Right ventricle myocardium superior (tissue), 1 donor: ENCODE results near the gene MTMR3. TPM values are rescaled to one million over a fixed set of nuclear protein-coding genes. Genes with fewer than 3 reads are reported as not detected.

ENCODE experiments used
- ATAC-seq: fragments of 200-7000 bp; cut with Tn5 transposase; one replicate; pipeline ENCODE4 v1.9.1; 2020; ENCODE audit warnings: mild to moderate bottlenecking; ENCODE audit not compliant: poor library complexity
- DNase-seq: peaks from one replicate; pipeline ENCODE4 v3.0.0-alpha.2; 2020
- intact Hi-C: fragments of 100-400 bp; cut with DNase I; formaldehyde crosslinking; loops from one replicate; pipeline ENCODE4 v1.11.2; 2022
- total RNA-seq: library from RNA; stranded (reverse); fragmentation: NEBNext Ultra II Directional; extraction: Animal tissue kit (Norgen Biotek cat#: 25700); gene quantifications from one replicate; pipeline ENCODE4 v1.2.1, GENCODE V29; 2021
- donor health status: DM: no; HTN: yes; CAD: no; lungs with severe emphysema.

The MTMR3 gene
- total RNA-seq, 1 donor from 2014 or later, result 29.9 TPM

- DNase-seq (no peak), ATAC-seq (no peak)
- intact Hi-C loops, result loop anchor here (10.0 kb wide), 1 partner anchor 313 kb away; no protein-coding TSS in a partner anchor
Measured at GRCh38 chr22:30007361-30007760, 124.4 kb downstream of the MTMR3 start.

- intact Hi-C loops, result loop anchor here (10.0 kb wide), 1 partner anchor 314 kb away; no protein-coding TSS in a partner anchor
- no peak for ATAC-seq
- DNase-seq, result no peak
Measured at GRCh38 chr22:30008401-30008800, 125.4 kb downstream of the MTMR3 start.

DNA sequence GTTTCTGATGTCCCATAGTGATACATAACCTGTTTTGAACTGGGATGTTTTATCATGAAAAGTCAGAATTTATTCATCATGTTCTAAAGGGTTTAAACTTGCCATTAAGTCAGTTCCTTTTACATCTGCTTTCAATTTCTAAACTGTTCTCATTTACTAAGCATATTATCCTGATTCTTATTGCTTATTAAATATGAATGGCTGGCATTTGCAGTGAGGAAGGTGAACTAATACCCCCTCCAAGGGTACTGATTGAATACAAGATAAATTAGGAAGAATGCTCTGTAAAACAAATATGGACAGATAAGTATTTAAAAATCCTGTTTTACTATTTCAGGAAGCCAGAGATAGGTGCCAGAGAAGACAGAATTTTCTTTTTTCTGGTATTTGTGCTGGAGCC, 126.5 kb downstream of the MTMR3 start:
- ATAC-seq, result no peak
- DNase-seq, result no peak
- intact Hi-C loops, result loop anchor here (10.0 kb wide), 1 partner anchor 315 kb away; no protein-coding TSS in a partner anchor

GRCh38 chr22:30010789-30011405, 127.9 kb downstream of the MTMR3 start:
- intact Hi-C loops, result no loop called here
- ATAC-seq (no peak), DNase-seq (no peak)

DNA sequence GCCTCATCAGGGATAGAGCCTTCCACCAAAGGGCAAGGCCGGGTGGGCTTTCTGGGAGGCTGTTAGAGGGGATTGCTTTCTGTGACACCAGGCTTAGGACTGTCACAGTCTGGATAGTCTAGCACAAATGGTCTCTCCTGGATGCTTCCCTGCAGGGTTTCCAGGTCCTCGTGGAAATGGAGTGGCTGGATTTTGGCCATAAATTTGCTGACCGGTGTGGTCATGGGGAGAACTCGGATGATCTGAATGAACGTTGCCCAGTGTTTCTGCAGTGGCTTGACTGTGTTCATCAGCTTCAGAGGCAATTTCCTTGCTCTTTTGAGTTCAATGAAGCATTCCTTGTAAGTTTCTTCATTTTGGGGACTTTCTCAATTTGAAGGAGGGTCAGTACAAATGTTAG, 130.2 kb downstream of the MTMR3 start:
- intact Hi-C loops, result no loop called here
- ATAC-seq (no peak), DNase-seq (no peak)

- intact Hi-C loops, result no loop called here
Measured at GRCh38 chr22:30014244-30014643, 131.3 kb downstream of the MTMR3 start.

GRCh38 chr22:30015229-30015797, 132.3 kb downstream of the MTMR3 start:
- intact Hi-C loops, result no loop called here
- no peak for ATAC-seq

More at GRCh38 chr22:30014244-30014643, 131.3 kb downstream of the MTMR3 start:
- DNase-seq (no peak), ATAC-seq (no peak)

GRCh38 chr22:30015846-30016245, 132.9 kb downstream of the MTMR3 start:
- no peak for ATAC-seq
- intact Hi-C loops, result no loop called here

More at GRCh38 chr22:30015229-30015797, 132.3 kb downstream of the MTMR3 start:
- no peak for DNase-seq

DNA sequence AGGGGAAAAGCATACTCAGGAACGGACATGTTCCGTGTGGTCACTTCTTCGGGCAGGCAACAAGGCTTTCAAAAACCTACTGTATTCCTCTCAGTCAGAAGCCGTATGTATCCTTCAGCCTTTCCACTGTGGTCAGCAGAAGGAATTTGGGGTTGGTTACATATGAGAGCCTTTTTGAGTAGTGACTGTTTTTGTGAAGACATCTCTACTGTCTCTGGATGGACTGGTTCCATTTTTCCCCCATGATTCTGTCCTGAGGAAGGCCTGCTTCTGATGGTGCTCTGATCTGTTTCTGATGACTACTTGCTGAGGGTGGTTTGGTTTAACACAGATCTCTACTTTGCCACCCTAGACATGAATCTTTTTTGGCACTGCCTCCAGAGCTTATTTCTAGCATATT, 133.6 kb downstream of the MTMR3 start:
- DNase-seq (no peak), ATAC-seq (no peak)
- intact Hi-C loops, result no loop called here

More at GRCh38 chr22:30015846-30016245, 132.9 kb downstream of the MTMR3 start:
- DNase-seq, result no peak

DNA sequence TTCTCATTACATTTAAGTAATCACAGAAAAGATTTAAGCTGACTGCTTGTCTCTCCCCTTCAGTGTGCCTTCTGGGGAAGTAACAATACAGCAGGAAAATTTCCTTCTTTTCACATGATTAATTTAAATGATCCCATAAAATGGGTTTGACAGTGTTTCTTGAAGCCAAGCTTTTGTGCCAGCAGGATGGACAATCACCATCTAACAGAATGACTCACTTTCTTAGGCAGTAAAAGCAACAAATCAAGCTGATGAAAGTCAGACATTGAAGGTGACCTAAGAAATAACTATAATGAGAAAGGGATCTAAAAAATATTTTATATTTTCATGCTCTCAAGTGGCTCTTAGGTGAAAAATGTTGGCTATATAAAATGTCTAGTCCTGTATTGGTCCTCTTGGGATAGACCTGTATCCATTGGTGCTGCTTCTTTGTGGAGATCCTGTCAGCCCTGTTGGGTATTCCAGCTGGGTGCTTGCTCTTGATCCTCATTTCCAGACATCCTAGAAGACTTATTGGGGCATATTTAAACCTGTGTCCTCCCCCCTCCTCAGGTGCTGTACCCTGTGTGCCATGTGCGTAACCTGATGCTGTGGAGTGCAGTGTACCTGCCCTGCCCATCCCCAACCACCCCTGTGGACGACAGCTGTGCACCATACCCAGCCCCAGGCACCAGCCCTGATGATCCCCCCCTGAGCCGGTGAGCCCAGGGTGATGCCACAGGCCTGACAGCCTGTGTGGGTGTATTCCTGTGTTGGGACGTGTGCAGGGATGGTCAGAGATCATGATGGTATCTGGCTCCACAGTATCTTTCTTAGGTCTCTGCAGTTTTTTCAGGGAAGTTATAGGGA, 134.6 kb downstream of the MTMR3 start:
- intact Hi-C loops, result no loop called here
- ATAC-seq, result no peak

DNA sequence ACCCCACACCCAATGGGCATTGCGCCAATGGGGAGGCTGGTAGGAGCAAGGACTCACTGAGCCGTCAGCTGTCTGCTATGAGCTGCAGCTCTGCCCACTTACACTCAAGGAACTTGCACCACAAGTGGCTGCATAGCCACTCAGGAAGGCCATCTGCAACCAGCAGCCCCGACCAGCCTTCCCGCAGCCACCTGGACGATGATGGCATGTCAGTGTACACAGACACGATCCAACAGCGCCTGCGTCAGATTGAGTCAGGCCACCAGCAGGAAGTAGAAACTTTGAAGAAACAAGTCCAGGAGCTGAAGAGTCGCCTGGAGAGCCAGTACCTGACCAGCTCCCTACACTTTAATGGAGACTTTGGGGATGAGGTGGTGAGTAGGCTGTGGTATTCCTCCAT, 137.5 kb downstream of the MTMR3 start:
- no peak for DNase-seq
- ATAC-seq, result no peak
- intact Hi-C loops, result no loop called here

More for the DNA sequence above, 134.6 kb downstream of the MTMR3 start:
- no peak for DNase-seq

DNA sequence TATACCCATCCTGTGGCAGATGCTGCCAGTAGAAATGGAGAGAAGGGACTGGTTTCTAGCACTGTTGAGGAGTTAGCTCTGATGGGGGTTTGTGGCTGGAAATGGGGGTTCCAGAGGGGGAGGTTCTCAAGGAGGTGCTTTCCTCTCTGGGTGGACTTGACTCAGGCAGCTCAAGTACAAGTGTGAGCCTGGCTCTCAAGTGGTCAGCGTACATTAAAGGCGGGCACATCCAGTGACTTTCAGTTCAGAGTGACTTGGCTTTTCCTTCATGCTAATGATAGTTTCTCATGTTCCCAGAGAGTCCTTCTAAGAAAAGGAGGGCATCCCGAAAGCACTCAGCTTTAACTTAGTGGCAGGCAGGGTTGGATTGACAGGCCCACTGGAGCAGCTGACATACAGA, 138.4 kb downstream of the MTMR3 start:
- intact Hi-C loops, result no loop called here
- ATAC-seq, result no peak
- no peak for DNase-seq

GRCh38 chr22:30021881-30022619, 139.1 kb downstream of the MTMR3 start:
- DNase-seq (peak; percentile 57), ATAC-seq (peak; percentile 68)
- intact Hi-C loops, result no loop called here

- intact Hi-C loops, result no loop called here
Measured at GRCh38 chr22:30023099-30023660, 140.2 kb downstream of the MTMR3 start.

GRCh38 chr22:30024231-30024630, 141.3 kb downstream of the MTMR3 start:
- ATAC-seq, result no peak
- DNase-seq, result no peak
- intact Hi-C loops, result no loop called here

More at GRCh38 chr22:30023099-30023660, 140.2 kb downstream of the MTMR3 start:
- ATAC-seq, result no peak
- DNase-seq, result no peak

DNA sequence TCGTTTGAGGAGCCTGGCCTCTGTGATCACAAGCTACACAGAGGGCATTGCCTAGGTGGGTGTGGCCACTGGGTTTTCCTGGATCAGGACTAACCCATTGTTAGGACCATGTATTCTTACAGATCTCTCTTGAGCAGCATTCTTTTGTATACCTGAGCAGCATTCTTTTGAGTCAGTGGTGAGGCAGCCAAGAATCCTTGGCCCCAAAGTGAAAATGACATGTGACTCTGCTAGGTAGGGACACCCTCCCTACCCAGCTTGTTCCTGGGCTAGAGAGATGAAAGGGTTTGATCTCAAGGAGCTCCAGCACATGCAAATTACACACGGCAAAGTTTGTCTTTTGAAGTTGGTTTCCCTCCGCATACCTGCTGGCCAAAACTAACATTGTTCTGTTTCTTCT, 142.2 kb downstream of the MTMR3 start:
- intact Hi-C loops, result no loop called here
- ATAC-seq, result no peak
- no peak for DNase-seq

DNA sequence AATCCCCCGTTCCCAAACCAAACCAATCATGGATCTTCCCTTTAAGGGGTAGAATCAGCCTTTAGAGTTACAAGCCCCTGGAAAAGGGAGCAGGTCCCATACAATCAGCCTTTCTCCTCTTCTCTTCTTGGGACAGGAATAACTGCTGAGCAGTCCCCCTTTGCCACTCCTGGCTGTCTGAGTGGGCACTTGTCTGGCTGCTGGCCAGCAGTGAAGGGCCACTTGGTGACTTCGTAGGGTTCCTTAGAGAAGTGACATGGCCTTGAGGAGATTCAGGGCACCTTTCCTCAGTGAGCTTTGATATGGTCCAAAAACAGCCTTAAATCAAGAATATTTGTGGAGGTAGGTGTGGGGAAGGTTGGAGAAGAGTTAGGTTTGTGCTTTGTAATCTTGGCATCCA, 143.8 kb downstream of the MTMR3 start:
- intact Hi-C loops, result no loop called here
- DNase-seq (no peak), ATAC-seq (no peak)

DNA sequence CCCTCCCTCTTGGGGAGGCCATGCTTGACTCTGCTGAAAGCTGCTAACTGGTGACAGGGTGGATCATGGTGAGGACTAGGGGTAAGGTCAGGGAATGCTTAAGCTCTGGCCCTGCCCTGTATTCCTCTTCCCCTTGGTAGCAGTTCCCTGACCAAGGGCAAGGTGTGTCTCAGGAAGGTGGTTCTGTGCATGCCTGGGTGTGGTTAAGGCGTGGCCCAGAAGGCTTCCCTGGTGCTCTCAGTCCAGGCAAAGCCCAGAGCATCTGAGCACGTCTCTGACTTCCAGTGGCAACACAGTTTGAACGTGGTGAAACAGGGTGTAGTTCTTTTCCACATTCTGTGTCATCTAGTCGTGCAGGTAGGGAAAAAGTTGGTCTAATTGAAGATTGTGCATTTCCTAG, 144.2 kb downstream of the MTMR3 start:
- intact Hi-C loops, result no loop called here
- ATAC-seq, result peak; percentile 16
- no peak for DNase-seq

DNA sequence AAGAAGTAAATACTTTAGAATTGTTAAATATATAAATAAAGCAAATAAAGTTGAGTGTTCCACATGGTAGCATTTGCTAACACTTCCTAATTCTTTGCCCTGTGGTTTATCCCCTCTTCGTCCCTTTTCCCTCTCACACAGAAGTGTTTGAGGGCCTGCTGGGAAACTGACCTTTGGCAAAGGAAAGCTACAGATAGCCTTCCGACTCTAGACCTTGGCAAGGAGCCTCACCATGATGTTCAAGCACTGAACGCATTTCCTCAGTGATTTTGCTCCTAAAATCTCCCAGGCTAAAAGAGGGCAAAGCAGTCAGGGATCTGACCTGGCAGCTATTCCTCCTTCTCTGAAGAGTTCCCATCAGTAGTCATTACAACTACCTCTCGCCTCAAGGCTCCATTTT, 144.8 kb downstream of the MTMR3 start:
- intact Hi-C loops, result no loop called here

More for the DNA sequence above, 144.8 kb downstream of the MTMR3 start:
- DNase-seq, result no peak
- ATAC-seq, result no peak
